Right lobe of liver (tissue), 6 donors: ENCODE data around the gene HIBADH. TPM values are rescaled to one million over a fixed set of nuclear protein-coding genes. Genes with fewer than 3 reads are reported as not detected.
A peak's percentile ranks its signal among the peaks of the same experiment; 100 is the strongest.

Experiments used
- ATAC-seq, 4 donors: fragments of 200-7000 bp; cut with Tn5 transposase; one replicate each; pipeline ENCODE4 v1.9.1; 2020; ENCODE audit warnings: mild to moderate bottlenecking in 4 of 4, moderate library complexity in 4 of 4
- DNase-seq, 3 donors: peaks; one replicate each; pipeline ENCODE4 v3.0.0-alpha.2; 2020
- H3K27ac ChIP-seq, 3 donors: fragments of 200-600 bp; one replicate each; pipeline ENCODE4 v1.8.0; 2022
- H3K27me3 ChIP-seq, 2 donors: fragments of 200-600 bp; one replicate each; pipeline ENCODE4 v1.8.0; 2022
- H3K36me3 ChIP-seq, 4 donors: fragments of 200-600 bp; sonication (generic) in 1 of 4; one replicate each; pipeline versions ENCODE4 v1.5.1 to v1.8.0; 2017 to 2022; ENCODE audit warnings: control low read depth in 1 of 4
- H3K4me1 ChIP-seq, 4 donors: fragments of 200-600 bp; sonication (generic) in 1 of 4; one replicate each; pipeline versions ENCODE4 v1.5.1 to v1.8.0; 2017 to 2022; ENCODE audit warnings: control low read depth in 1 of 4
- H3K4me3 ChIP-seq, 3 donors: fragments of 200-600 bp; one replicate each; pipeline ENCODE4 v1.8.0; 2022
- H3K9me3 ChIP-seq, 4 donors: fragments of 200-600 bp; sonication (generic) in 1 of 4; one replicate each; pipeline versions ENCODE4 v1.5.1 to v1.8.0; 2017 to 2022; ENCODE audit warnings: control low read depth in 1 of 4
- POLR2A ChIP-seq: fragments of 450-650 bp; IDR thresholded peaks from one replicate; pipeline ENCODE4 v1.6.1; 2017; ENCODE audit warnings: antibody characterized with exemption, mild to moderate bottlenecking
- WGBS: methylation state at CpG from one replicate; pipeline ENCODE4 v1.1.6; 2018; ENCODE audit warnings: low coverage, low lambda C conversion rate; ENCODE audit not compliant: insufficient coverage; ENCODE audit errors: missing lambda C conversion rate; 5-methylcytosine and 5-hydroxymethylcytosine counted together
- intact Hi-C, 2 donors: fragments of 100-400 bp; cut with DNase I; formaldehyde crosslinking; loops; one replicate each; pipeline versions ENCODE4 v1.11.2 to v1.14.1; 2022
- total RNA-seq, 6 experiments: library from RNA; depleted of rRNA in 2 of 6; stranded (reverse); fragments of >200 nt in 2 of 6; fragmentation: NEBNext Ultra II Directional in 3 of 6; extraction: Animal tissue kit (Norgen Biotek cat#: 25700) in 3 of 6; gene quantifications; one replicate each; pipeline versions ENCODE4 v1.1.0 to v1.2.4, GENCODE V29; 2016 to 2023
- TF ChIP-seq, protein P1 (sequence below), 4 donors: fragments of 200-600 bp in 3 of 4; fragments of 450-650 bp in 1 of 4; IDR thresholded peaks; one replicate each; pipeline versions ENCODE4 v1.5.1 to v1.8.0; 2016 to 2022; ENCODE audit warnings: antibody characterized with exemption in 4 of 4, mild to moderate bottlenecking in 2 of 4
- donor health status: DM: no; HTN: yes; CAD: no.
- donor health status: DM: no; HTN: no; CAD: no.
- donor health status: DM: no; HTN: no; CAD: no.
- donor health status: DM: no; HTN: yes; CAD: no.
- donor health status: DM: no; HTN: yes; CAD: no.

The HIBADH gene
- total RNA-seq, 6 experiments from 2014 or later, result 64.9 to 143 (median 67.2) TPM

DNA sequence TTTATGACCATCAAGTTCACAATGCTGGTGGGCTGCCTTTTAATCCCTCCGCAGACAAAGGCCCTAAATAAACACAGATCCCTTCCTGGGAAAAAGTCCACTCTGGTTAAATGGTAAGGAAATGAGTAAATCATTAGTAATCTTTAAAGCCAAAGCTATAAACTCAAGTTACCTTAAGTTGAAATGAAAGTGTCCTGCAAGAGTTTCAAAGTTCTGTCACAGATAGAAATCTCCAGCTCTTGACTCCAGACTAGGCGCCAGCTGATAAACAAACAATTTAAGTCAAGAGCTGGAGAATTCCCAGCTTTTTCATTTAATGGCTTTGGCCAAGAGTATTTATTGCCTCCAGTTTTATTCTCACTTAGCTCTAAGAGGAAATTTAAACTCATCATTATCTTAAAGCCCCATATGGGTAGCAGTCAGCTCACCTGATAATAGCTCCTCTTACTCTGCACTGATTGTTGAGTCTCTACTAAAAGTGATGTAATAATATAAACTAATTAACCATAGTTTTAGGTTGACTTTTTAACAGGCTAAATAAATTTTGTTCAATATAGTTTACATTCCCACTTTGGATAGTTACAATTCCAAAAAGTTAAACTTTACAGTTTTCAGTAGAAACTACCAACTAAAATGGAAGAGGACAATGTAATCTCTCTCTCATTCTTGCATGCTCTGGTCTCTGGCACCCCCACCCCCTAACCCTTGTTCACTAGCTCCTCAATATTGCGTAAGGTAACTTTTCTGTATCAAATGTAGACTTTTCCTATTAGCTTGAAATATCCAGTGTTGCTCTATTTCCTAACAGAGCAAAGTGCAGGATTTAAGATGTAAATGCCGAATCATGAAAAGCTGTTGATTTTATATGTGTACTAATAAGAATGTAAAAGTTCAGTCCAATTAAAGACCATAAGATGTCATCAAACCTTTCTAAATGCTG lies 56.1 kb downstream of the HIBADH start:
- H3K27ac ChIP-seq, result peak overlapping the region; percentile 55 to 84 (median 66)
- TF ChIP-seq, protein P1, sequence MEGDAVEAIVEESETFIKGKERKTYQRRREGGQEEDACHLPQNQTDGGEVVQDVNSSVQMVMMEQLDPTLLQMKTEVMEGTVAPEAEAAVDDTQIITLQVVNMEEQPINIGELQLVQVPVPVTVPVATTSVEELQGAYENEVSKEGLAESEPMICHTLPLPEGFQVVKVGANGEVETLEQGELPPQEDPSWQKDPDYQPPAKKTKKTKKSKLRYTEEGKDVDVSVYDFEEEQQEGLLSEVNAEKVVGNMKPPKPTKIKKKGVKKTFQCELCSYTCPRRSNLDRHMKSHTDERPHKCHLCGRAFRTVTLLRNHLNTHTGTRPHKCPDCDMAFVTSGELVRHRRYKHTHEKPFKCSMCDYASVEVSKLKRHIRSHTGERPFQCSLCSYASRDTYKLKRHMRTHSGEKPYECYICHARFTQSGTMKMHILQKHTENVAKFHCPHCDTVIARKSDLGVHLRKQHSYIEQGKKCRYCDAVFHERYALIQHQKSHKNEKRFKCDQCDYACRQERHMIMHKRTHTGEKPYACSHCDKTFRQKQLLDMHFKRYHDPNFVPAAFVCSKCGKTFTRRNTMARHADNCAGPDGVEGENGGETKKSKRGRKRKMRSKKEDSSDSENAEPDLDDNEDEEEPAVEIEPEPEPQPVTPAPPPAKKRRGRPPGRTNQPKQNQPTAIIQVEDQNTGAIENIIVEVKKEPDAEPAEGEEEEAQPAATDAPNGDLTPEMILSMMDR (IDR thresholded peaks at IDR 0.05), result no peak
- H3K27me3 ChIP-seq, result no peaks in the 10 kb centered on the region
- 35% methylated on average over 4 of the region's 4 CpGs for WGBS
- peak; percentile 78 to 90 (median 84) for ATAC-seq
- no peaks in the 10 kb centered on the region for H3K36me3 ChIP-seq
- H3K4me3 ChIP-seq, result peak overlapping the region in 2 of 3 donors; percentile 27 to 30
- no peaks in the 10 kb centered on the region for H3K9me3 ChIP-seq
- peaks cover 0 to 49% (median 9%) of the 10 kb centered on the region in 4 donors for H3K4me1 ChIP-seq
- intact Hi-C loops, result no loop called here
- DNase-seq, result peak; percentile 32 to 81 (median 72)

- ATAC-seq (peak; percentile 56 to 76 (median 64)), DNase-seq (no peak)
- H3K27ac ChIP-seq, result peak overlapping the region in 2 of 3 donors; percentile 66 to 84
- 9% methylated on average over 2 of the region's 2 CpGs for WGBS
- H3K36me3 ChIP-seq, result no peaks in the 10 kb centered on the region
- H3K27me3 ChIP-seq, result no peaks in the 10 kb centered on the region
- H3K4me1 ChIP-seq, result peaks cover 0 to 51% (median 13%) of the 10 kb centered on the region in 4 donors
- TF ChIP-seq POLR2A, result no peak
- TF ChIP-seq, protein P1 (IDR thresholded peaks at IDR 0.05), result peak; percentile 38 to 61 (median 53)
- no peaks in the 10 kb centered on the region for H3K9me3 ChIP-seq
- intact Hi-C loops, result no loop called here
- H3K4me3 ChIP-seq, result peak overlapping the region in 2 of 3 donors; percentile 26 to 29
Observed at GRCh38 chr7:27605689-27606269, 56.9 kb downstream of the HIBADH start.

DNA sequence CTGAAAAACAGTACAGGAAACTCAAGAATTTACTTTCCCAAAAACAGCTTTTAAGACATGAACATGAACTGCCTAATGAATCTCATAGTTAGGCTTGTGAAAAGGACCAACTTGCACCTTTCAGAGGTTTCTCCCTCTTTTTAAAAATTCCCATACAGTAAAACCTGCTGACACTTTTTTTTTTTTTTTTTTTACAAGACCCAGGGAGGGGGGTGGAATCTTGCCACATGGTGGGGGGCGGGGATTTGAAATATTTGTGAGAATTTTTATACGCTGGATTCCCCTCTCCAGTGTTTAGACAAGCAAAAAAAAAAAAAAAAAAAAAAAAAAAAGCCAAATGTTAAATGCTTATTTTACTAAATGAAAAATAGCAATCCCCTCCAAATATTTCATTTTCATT lies 57.4 kb downstream of the HIBADH start:
- Histone ChIP-seq H3K27ac (peak overlapping the region in 2 of 3 donors; percentile 22 to 84), H3K4me1 (peaks cover 0 to 53% (median 15%) of the 10 kb centered on the region in 4 donors), H3K9me3 (no peaks in the 10 kb centered on the region), H3K27me3 (no peaks in the 10 kb centered on the region), H3K4me3 (peak overlapping the region in 2 of 3 donors; percentile 26 to 29), H3K36me3 (no peaks in the 10 kb centered on the region)
- ATAC-seq (no peak), DNase-seq (no peak)
- TF ChIP-seq, protein P1 (IDR thresholded peaks at IDR 0.05), result no peak
- no peak for TF ChIP-seq POLR2A
- 19% methylated on average over 2 of the region's 2 CpGs for WGBS
- intact Hi-C loops, result no loop called here

GRCh38 chr7:27603813-27604212 lies 58.9 kb downstream of the HIBADH start:
- Histone ChIP-seq H3K27me3 (no peaks in the 10 kb centered on the region), H3K4me3 (no peak overlapping the region), H3K4me1 (peaks cover 0 to 57% (median 15%) of the 10 kb centered on the region in 4 donors), H3K9me3 (no peaks in the 10 kb centered on the region), H3K36me3 (no peaks in the 10 kb centered on the region), H3K27ac (no peak overlapping the region)
- intact Hi-C loops, result no loop called here
- TF ChIP-seq POLR2A, result no peak
- TF ChIP-seq, protein P1 (IDR thresholded peaks at IDR 0.05), result no peak
- ATAC-seq (no peak), DNase-seq (no peak)
- 91% methylated on average over 2 of the region's 2 CpGs for WGBS
